ENCODE measurements around the gene UGT2B15.

DNA sequence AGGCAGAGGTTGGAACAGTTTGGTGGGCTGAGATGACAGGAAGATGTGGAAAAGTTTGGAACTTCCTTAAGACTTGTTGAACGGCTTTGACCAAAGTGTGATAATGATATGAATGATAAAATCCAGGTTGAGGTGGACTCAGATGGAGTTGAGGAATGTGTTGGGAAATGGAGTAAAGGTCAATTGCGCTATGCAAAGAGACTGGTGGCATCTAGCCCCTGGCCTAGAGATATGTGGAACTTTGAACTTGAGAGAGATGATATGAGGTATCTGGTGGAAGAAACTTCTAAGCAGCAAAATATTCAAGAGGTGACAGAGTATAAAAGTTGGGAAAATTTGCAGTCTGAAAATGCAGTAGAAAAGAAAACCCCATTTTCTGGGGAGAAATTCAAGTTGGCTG is 73.0 kb downstream of the UGT2B15 start:
- TF ChIP-seq, protein P1, sequence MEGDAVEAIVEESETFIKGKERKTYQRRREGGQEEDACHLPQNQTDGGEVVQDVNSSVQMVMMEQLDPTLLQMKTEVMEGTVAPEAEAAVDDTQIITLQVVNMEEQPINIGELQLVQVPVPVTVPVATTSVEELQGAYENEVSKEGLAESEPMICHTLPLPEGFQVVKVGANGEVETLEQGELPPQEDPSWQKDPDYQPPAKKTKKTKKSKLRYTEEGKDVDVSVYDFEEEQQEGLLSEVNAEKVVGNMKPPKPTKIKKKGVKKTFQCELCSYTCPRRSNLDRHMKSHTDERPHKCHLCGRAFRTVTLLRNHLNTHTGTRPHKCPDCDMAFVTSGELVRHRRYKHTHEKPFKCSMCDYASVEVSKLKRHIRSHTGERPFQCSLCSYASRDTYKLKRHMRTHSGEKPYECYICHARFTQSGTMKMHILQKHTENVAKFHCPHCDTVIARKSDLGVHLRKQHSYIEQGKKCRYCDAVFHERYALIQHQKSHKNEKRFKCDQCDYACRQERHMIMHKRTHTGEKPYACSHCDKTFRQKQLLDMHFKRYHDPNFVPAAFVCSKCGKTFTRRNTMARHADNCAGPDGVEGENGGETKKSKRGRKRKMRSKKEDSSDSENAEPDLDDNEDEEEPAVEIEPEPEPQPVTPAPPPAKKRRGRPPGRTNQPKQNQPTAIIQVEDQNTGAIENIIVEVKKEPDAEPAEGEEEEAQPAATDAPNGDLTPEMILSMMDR (IDR thresholded peaks at IDR 0.05) = no peak
- no peak for TF ChIP-seq POLR2A (IDR thresholded peaks at IDR 0.05)
